ENCODE measurements around the gene ATP6V0A4. TPM values are rescaled to one million over a fixed set of nuclear protein-coding genes. Genes with fewer than 3 reads are reported as not detected.

ATP6V0A4 gene
- total RNA-seq, 2 experiments from 2014 or later = not detected

DNA sequence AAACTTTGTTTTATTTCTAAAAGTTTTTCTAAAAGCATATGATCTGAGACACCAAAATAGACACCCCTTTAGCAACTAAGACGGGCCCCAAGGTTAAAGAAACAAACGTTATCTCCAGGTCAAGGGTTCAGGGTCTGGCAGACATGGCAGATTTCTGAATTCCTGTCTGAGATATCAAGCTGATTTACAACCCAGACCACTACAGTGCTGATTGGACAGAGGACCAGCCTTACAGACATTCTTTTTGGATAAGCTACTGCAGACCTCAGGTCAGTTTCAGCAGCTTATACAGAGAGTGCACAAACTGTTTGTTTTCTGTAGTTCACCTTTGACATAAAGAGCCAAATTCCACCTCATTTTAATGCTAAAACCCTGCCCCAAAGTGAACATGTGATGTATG is 131.6 kb downstream of the ATP6V0A4 start:
- H3K9me3 Mint-ChIP-seq = peaks cover 3% of the 10 kb centered on the region
- POLR2A ChIA-PET = no interaction called here
- H3K36me3 Mint-ChIP-seq = peaks cover 7% of the 10 kb centered on the region
- peaks cover 17% of the 10 kb centered on the region for H3K4me1 Mint-ChIP-seq
- H3K27ac Mint-ChIP-seq = no peak overlapping the region
- DNase-seq = no peak
- no peak for ATAC-seq (ENCODE audit: low read depth)
- no peak overlapping the region for H3K4me3 Mint-ChIP-seq
- H3K27me3 Mint-ChIP-seq = peaks cover 14% of the 10 kb centered on the region

- POLR2A ChIA-PET = no interaction called here
- Mint-ChIP-seq H3K36me3 (peaks cover 7% of the 10 kb centered on the region), H3K4me1 (peaks cover 13% of the 10 kb centered on the region), H3K27ac (no peak overlapping the region), H3K27me3 (peaks cover 17% of the 10 kb centered on the region), H3K9me3 (no peaks in the 10 kb centered on the region), H3K4me3 (no peak overlapping the region)
- DNase-seq (no peak), ATAC-seq (ENCODE audit: low read depth) (no peak)
Measured at GRCh38 chr7:138665669-138666140, 132.3 kb downstream of the ATP6V0A4 start.

- Mint-ChIP-seq H3K4me3 (peak overlapping the region; percentile 64), H3K4me1 (peaks cover 9% of the 10 kb centered on the region), H3K27me3 (peaks cover 17% of the 10 kb centered on the region), H3K9me3 (no peaks in the 10 kb centered on the region), H3K36me3 (peaks cover 5% of the 10 kb centered on the region), H3K27ac (peak overlapping the region; percentile 18)
- ATAC-seq (ENCODE audit: low read depth) = no peak
- POLR2A ChIA-PET = interaction anchor here (1.5 kb wide), 1 partner anchor 25 kb away, joined by 3 read pairs; no protein-coding TSS in a partner anchor
- no peak for DNase-seq
Measured at GRCh38 chr7:138665249-138665648, 132.7 kb downstream of the ATP6V0A4 start.

DNA sequence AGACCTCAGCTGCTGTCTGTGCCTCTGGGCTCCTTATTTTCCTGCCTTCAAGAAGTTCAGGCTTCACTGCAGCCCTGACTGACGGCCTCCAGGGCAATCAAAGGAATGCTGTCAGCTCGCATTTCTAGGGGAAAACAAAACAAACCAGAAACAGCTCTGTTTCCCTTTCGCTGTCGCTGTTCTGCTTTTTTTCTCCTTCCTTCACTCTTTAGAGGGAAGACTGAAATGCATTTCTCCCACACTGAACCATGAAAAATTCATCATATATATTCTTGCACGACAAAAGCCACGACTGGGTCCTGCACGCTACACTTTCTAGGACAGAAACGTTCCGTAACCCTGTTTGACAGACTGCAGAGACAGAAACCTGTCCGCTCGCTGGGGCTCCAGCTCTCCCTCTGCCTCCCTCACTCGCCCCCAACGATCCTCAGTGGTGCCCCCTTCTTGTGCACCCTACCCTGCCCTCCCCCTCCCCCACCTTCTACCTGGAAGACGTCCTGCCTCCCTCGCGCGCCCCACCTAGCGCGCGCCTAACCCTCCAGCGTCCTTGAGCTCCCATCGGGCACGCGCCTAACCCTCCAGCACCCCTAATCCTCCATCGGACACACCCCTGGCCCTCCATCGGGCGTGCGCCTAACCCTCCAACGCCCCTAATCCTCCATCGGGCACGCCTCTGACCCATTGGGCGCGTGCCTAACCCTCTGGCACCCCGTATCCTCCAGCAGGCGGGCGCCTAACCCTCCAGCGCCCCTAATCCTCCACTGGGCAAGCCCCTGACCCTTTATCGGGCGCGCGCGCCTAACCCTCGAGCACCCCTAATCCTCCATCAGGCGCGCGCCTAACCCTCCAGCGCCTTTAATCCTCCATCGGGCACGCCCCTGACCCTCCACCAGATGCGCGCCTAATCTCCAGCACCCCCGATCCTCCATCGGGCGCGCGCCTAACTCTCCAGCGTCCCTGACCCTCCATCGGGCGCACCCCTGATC is 134.0 kb downstream of the ATP6V0A4 start:
- Mint-ChIP-seq H3K36me3 (no peaks in the 10 kb centered on the region), H3K27me3 (peaks cover 21% of the 10 kb centered on the region), H3K9me3 (no peaks in the 10 kb centered on the region), H3K27ac (peak overlapping the region; percentile 43), H3K4me1 (peaks cover 4% of the 10 kb centered on the region), H3K4me3 (peak overlapping the region; percentile 83)
- ATAC-seq (ENCODE audit: low read depth) = peak; percentile 63
- POLR2A ChIA-PET = interaction anchor here (1.5 kb wide), 1 partner anchor 24 kb away, joined by 3 read pairs; no protein-coding TSS in a partner anchor
- peak; percentile 40 for DNase-seq

GRCh38 chr7:138662991-138663320 is 135.0 kb downstream of the ATP6V0A4 start:
- ATAC-seq (ENCODE audit: low read depth) = no peak
- Mint-ChIP-seq H3K4me1 (peaks cover 4% of the 10 kb centered on the region), H3K36me3 (no peaks in the 10 kb centered on the region), H3K4me3 (no peak overlapping the region), H3K27ac (no peak overlapping the region), H3K27me3 (peaks cover 21% of the 10 kb centered on the region), H3K9me3 (no peaks in the 10 kb centered on the region)
- no peak for DNase-seq
- POLR2A ChIA-PET = no interaction called here

DNA sequence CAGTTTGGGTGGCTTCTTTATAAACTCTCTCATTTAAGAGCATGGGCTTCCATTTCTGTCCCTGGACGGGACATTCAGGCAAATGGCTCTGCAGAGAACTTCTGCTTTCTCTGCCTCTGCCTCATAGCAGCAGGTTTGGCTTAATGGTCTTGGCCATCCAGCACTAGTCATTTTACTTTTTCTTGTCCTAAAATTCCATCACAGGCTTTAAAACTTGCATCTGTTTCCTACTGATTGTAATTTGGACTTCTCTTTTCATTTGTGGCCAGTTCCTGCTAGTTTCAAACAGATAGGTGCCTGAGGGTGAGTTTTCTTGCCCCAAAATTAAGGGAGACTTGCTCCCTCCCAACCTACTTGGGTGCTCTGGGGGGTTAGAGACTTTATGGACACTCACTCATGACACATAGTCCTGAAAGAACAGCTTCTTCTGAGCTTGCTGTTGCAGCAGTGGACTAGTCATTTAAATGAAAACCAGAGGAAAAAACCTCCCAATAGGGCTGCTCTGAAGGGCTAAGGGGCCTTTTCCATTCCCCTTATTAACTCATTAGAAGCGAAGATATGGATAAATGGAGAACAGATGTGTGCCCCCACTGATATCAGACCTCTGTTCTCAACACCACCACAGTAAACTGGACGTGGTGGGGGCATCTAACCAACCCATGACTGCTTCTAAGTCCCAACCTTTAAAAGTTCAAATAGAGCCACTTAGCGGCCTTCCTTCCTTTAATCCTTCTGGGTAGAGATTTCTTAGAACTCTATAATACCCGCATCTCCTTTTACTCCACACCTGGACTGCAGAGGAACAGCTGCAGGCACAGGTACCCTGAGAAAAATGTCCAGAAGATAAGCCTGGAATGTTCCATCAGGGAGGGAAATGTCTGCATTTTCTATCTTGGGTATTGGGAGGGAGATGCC is 135.7 kb downstream of the ATP6V0A4 start:
- Mint-ChIP-seq H3K27ac (no peak overlapping the region), H3K27me3 (peaks cover 21% of the 10 kb centered on the region), H3K4me1 (peaks cover 2% of the 10 kb centered on the region), H3K4me3 (no peak overlapping the region), H3K36me3 (no peaks in the 10 kb centered on the region), H3K9me3 (no peaks in the 10 kb centered on the region)
- ATAC-seq (ENCODE audit: low read depth) (no peak), DNase-seq (no peak)
- POLR2A ChIA-PET = no interaction called here

- H3K27me3 Mint-ChIP-seq = peaks cover 16% of the 10 kb centered on the region
- peaks cover 2% of the 10 kb centered on the region for H3K4me1 Mint-ChIP-seq
- POLR2A ChIA-PET = no interaction called here
Measured at GRCh38 chr7:138661069-138661635, 136.8 kb downstream of the ATP6V0A4 start.

DNA sequence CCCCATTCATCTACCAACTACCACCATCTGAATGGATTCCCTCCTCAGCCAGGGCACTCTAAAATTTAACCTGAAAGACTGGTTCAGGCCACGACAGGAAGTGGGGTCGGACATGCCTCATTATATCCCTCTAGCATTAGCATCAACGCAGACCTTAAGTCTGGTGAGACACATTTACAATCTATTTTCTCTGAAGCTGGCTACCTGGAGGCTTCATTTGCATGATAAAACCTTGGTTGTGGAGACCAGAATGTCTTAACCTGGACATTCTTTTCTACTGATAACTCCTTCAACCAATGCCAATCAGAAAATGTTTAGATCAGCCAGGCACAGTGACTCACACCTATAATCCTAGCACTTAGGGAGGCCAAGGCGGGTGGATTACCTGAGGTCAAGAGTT is 139.1 kb downstream of the ATP6V0A4 start:
- Mint-ChIP-seq H3K36me3 (no peaks in the 10 kb centered on the region), H3K27me3 (peaks cover 8% of the 10 kb centered on the region), H3K4me3 (no peak overlapping the region), H3K9me3 (no peaks in the 10 kb centered on the region), H3K4me1 (no peaks in the 10 kb centered on the region), H3K27ac (no peak overlapping the region)
- DNase-seq (no peak), ATAC-seq (ENCODE audit: low read depth) (no peak)
- POLR2A ChIA-PET = no interaction called here

More at GRCh38 chr7:138661069-138661635, 136.8 kb downstream of the ATP6V0A4 start:
- Mint-ChIP-seq H3K4me3 (no peak overlapping the region), H3K36me3 (no peaks in the 10 kb centered on the region), H3K9me3 (no peaks in the 10 kb centered on the region), H3K27ac (no peak overlapping the region)
- no peak for DNase-seq
- ATAC-seq (ENCODE audit: low read depth) = no peak

DNA sequence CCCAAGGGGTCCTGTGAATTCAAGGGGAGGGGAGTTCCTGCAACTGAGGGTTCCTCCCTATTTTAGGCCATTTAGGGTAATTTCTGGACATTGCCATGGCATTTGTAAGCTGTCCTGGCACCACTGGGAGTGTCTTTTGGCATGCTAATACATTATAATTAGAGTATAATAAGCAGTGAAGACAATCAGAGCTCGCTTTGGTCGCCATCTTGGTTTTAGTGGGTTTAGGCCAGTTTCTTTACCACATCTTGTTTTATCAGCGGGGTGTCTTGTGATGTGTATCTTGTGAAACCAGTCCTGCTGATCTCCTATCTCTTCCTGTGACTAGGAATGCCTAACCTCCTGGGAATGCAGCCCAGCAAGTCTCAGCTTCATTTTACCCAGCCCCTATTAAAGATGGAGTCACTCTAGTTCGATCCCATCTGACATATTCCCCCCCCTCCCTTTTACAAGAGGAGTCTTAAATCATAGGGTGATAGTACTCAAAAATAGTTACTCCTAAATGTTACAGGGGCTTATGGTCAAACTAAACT is 140.1 kb downstream of the ATP6V0A4 start:
- H3K36me3 Mint-ChIP-seq = no peaks in the 10 kb centered on the region
- H3K4me3 Mint-ChIP-seq = no peak overlapping the region
- no peak for DNase-seq
- peaks cover 7% of the 10 kb centered on the region for H3K27me3 Mint-ChIP-seq
- H3K9me3 Mint-ChIP-seq = peaks cover under 1% of the 10 kb centered on the region
- POLR2A ChIA-PET = no interaction called here
- ATAC-seq (ENCODE audit: low read depth) = no peak
- H3K4me1 Mint-ChIP-seq = no peaks in the 10 kb centered on the region
- H3K27ac Mint-ChIP-seq = no peak overlapping the region

DNA sequence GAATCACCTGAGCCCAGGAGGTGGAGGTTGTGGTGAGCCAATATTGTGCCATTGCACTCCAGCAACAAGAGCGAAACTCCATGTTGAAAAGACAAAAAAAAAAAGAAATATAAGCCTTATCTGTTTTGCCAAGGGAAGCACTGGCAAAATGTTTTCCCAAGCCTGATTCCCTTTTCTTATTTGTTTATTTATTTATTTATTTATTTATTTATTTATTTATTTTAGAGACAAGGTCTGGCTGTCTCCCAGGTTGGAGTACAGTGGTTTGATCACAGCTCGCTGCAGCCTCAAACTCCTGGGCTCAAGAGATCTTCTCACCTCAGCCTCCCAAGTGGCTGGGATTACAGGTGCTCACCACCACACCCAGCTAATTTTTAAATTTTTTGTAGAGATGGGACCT is 141.0 kb downstream of the ATP6V0A4 start:
- Mint-ChIP-seq H3K27ac (no peak overlapping the region), H3K4me1 (no peaks in the 10 kb centered on the region), H3K36me3 (no peaks in the 10 kb centered on the region), H3K27me3 (peaks cover 7% of the 10 kb centered on the region), H3K4me3 (no peak overlapping the region), H3K9me3 (peaks cover 3% of the 10 kb centered on the region)
- DNase-seq (no peak), ATAC-seq (ENCODE audit: low read depth) (no peak)
- POLR2A ChIA-PET = no interaction called here
